Embryonic facial prominence (tissue), 1 donor: ENCODE data around the gene SRD5A1.

Experiments
- DNase-seq: peaks from one replicate; pipeline ENCODE4 v3.0.0-alpha.2; 2016; ENCODE audit errors: extremely low spot score

SRD5A1 gene

GRCh38 chr5:6684075-6684474 lies 50.8 kb downstream of the SRD5A1 start:
- DNase-seq: no peak

- DNase-seq: no peak
Observed at GRCh38 chr5:6686501-6686900, 53.3 kb downstream of the SRD5A1 start.

GRCh38 chr5:6686915-6687409 lies 53.7 kb downstream of the SRD5A1 start:
- no peak for DNase-seq

GRCh38 chr5:6687505-6687904 lies 54.3 kb downstream of the SRD5A1 start:
- no peak for DNase-seq

GRCh38 chr5:6692906-6693305 lies 59.7 kb downstream of the SRD5A1 start:
- DNase-seq: no peak

DNA sequence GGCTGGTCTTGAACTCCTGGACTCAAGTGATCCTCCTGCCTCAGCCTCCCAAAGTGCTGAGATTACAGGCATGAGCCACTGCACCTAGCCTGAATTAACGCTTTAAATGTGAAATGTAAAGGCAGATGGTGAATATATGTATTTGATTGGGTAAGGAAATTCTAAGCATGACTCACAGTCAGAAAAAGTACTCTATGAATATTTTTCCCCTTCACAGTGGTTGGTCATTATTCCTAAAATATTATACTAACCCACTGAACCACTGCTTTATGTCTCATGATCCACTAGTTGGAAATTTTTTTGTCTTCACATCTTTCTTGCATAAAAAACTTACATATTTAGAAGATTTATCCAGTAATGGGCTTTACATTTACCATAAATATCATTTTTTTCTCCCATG lies 65.5 kb downstream of the SRD5A1 start:
- DNase-seq: no peak

DNA sequence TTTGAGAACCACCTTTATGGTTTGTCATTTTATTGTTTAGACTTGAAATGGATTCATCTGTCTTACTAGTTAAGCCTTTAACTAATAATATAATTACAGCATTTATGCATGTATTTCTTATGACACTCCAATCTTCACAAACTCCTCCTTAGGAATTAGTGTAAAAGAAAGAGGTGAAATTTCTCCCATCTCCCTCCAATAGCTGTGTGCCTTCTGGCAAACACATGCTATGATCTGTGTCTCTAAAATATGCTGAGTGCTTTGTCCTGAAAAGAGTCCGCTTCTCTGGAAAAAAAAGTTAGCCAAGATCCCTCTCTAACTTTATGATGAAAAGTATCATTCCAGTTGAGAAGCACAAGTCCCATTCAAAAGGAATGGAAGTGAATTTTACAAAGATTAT lies 66.1 kb downstream of the SRD5A1 start:
- no peak for DNase-seq

DNA sequence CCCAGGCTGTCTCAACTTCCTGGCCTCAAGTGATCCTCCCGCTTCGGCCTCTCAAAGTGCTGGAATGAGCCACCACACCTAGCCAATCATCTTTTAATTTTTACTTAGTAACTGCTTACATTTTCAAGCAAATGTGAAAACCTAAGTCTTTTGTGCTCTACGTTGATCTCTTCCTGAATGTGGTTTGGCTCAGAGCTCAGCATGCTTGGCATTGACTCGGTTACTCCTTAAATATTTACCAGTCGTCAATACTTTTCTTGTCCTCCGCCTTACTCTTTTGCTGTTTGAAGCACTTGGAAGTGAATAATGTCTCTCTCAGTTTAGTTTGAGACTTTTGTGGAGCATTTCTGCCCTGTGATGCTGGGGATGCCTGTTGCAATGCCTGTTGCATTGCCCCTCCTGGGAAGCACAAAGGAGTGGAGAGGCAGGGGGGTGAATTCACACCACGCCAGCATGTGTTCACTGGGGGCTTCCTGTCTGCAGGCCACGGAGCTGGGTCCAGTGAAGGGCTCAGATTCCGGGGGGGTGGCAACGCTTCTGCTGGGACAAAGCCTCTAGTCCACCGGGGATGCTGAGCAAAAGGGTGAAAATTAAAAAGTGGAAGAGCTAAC lies 66.9 kb downstream of the SRD5A1 start:
- DNase-seq: no peak

DNA sequence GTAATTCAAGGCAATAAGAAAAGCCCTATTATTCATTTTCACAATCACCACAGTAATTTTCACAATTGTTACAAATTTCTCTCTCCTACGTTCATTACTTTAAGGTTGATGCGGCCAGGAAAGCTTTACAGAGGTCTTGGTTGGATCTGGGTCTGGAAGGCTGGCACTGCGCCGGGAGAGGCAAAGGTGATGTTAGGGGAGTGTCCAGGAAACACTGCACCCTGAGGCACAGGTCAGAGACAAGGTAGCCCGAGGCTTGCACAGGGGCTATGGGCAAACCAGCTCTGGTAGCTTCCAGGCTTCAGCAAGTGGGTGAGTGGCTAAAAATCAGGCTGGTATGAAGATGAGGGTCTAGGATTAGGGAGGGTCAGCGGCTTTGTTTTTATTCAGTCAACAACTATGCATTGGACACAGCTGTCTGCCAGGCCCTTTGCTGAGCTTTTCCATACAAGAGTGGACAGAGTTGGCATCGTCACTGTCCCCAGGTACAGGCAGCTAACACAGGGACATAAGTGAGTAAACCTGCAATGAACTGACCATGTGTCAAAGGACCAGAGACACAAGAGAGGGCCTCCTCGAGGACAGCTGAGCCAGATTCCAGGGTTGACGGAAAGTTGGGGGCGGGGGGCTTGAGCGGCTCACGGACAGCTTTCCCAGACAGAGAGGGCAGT lies 67.6 kb downstream of the SRD5A1 start:
- no peak for DNase-seq

DNA sequence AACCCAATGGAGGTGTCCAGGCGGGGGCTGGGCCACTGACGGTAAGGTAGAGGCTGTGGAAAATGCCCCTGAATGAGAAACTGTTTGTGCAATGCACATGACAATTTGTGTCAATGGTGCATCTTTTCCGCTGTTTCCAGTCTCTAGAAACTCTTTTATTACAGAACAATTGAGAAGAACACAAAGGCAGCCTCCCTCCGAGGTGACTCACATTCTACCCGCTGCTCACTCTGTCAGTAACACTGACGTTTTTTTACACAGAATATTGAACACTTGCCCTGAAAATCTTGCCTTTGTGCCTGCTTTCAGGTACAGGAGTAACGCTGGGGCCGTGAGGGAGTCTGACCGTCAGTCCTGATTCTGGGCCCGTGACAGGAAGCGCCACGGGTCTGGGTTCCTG lies 68.3 kb downstream of the SRD5A1 start:
- no peak for DNase-seq

- no peak for DNase-seq
Observed at GRCh38 chr5:6702633-6703032, 69.4 kb downstream of the SRD5A1 start.

- DNase-seq: no peak
Observed at GRCh38 chr5:6703806-6704205, 70.6 kb downstream of the SRD5A1 start.

- DNase-seq: no peak
Observed at GRCh38 chr5:6704361-6704851, 71.2 kb downstream of the SRD5A1 start.

DNA sequence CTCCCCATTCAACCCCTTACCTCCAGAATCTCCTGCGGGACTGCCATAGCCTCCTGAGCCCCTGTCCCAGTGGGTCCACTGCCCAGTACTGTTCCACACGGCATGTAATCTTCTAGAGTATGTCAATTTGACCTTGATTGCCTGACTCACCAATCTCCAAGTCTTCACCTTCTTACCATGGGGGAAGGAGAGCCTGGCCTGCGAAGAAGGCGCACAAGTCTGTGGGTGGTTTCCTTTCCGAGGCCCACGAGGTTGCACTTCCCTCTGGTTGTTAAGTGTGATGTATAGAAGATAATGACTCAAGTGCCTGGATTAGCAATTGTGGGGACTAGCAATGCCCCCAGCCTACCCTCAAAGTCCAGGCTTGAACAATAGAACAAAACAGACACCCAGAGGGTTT lies 71.8 kb downstream of the SRD5A1 start:
- no peak for DNase-seq

DNA sequence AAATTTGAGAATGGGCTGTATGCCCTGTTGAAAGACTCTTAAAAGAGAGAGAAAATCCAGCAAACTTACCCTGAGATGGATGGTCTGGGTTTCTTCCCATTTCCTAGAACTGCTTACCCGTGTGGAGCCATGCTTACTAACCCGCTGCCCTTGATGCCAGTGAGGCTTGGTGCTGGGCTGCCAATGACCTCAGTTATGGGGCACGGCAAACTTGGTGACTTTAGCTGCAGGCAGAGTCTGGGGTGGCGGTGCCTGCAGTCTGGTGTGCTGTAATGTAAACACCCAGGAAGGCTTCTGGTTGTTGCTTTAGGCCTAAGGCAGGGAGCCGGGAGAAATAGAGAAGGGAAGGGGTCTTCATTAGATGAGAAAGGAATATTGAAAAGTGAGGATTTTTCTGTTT lies 72.7 kb downstream of the SRD5A1 start:
- DNase-seq: no peak

DNA sequence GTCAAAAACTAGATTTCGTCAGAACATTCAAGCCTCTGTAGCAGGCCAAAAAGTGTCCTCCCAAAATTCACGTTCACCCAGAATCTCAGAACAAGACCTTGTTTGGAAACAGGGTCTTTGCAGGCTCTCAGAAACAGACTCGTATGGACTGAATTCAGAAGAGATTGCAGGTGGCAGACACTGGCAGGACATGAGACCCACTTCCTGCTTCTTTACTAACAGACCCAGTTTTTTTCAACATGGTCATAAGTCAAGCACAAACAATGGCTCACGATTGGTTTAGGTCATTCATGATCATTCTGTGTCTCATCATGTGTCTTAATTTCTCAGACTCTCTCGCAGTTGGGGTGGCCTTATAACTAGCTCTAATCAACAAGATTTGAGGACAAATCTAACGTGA lies 74.6 kb downstream of the SRD5A1 start:
- no peak for DNase-seq

- no peak for DNase-seq
Observed at GRCh38 chr5:6708814-6709213, 75.6 kb downstream of the SRD5A1 start.

DNA sequence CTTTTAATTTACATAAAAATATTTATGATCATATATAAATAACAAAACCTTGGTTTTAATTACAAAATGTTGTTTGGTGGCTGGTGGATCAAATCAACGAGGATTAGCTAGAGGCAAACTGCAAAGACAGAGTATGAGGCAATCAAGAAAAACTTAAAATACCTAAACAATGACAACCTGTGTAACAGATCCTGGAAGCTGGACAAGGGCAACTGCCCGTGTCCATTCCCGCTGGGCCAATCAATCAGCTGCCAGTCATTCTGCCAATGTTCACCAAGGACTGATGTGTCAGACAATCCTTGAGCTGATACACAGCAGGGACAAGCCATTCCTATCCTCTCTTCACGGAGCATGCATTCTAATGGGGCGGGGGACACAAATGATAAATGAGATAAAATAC lies 76.8 kb downstream of the SRD5A1 start:
- DNase-seq: no peak

GRCh38 chr5:6710551-6711318 lies 77.5 kb downstream of the SRD5A1 start:
- DNase-seq: no peak

DNA sequence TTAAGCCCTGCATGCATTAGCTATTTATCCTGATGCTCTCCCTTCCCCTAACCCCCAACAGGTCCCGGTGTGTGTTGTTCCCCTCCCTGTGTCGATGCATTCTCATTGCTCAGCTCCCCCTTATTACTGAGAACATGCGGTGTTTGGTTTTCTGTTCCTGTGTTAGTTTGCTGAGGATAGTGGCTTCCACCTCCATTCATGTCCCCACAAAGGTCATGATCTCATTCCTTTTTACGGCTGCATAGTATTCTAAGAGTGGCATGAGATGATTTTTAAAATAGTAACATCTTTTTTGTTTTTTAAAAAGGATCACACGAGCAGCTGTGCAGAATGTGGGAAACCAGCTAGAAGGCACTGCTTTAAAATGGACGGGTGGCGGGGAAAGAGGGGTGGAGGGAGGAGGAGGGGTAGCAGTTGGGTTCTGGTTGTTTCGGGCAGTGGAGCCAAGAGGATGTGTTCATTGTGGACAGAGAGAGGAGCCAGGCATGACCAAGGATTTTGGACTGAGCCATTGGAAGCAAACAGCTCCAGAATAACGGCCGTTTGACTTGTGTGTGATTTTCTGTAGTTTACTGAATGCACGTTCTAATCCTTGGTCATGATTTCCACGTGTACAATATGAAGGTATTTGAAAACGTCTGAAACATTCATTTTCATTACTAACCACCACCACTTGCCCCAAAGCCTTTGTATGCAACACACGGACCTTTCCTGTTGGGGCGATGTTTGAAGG lies 78.3 kb downstream of the SRD5A1 start:
- no peak for DNase-seq

DNA sequence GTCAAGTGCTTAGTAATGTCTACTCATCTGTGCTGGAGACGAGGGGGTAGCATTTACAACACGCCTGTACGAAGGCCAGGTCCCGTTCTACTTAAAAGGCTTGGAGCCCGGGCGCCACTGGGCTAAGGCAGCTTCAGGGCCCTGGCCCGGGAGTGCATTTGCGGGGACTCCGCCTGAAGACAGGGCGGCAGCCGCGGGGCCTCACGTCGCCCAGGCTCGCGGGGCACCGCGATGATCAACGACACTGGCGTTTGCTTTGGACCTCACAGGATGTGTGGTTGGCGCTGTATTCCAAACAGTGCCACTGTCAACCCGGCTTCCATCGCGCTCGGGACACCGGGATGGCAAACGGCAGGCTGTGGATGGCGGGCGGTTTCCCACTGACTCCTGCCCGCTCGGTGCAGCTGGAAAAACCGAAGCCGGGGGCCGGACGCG lies 78.9 kb downstream of the SRD5A1 start:
- DNase-seq: no peak
